CD1c-positive myeloid dendritic cell (primary cell): ENCODE measurements around the gene PDIA5.
A peak's percentile ranks its signal among the peaks of the same experiment; 100 is the strongest.

Source experiments
- DNase-seq: peaks from one replicate; pipeline ENCODE4 v3.0.0-alpha.2; 2016; ENCODE audit errors: extremely low spot score

PDIA5 gene

DNA sequence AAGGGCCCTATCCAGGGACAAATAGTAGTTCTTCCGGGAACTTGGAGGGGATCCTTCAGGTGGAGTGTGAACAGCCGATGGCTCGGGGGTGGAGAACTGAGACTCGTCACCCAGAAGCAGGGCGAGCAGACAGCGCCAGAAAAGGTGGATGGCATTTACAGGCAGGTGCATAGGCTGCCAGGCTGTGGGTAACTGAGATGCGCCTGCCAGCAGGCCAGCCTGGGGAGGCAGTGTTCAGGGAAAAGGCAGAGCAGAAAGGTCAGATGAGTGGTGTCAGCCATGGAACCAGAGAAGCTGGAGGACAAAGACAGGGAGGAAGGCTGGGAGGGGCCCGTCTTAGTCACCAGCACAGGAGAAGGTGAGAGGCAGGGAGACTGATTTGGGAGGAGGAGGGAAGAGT, 81.9 kb downstream of the PDIA5 start:
- DNase-seq = no peak

DNA sequence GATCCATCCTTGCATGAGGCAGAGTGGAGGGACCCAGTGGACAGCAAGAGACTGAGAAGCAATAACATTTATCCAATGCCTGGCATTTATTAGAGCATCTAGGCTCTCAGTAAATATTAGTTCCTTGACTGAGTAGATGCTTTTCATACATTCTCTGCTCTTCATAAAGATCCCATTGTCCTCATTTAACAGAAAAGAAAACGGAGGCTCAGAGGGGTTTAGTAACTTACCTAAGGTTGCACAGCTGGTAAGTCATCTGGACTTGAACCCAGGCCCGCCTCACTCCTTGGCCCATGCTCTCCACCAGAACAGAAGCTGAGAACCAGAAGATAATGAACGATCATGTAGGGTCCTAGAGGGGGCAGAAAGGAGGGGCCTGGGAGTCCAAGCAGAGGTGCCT, 82.7 kb downstream of the PDIA5 start:
- no peak for DNase-seq

DNA sequence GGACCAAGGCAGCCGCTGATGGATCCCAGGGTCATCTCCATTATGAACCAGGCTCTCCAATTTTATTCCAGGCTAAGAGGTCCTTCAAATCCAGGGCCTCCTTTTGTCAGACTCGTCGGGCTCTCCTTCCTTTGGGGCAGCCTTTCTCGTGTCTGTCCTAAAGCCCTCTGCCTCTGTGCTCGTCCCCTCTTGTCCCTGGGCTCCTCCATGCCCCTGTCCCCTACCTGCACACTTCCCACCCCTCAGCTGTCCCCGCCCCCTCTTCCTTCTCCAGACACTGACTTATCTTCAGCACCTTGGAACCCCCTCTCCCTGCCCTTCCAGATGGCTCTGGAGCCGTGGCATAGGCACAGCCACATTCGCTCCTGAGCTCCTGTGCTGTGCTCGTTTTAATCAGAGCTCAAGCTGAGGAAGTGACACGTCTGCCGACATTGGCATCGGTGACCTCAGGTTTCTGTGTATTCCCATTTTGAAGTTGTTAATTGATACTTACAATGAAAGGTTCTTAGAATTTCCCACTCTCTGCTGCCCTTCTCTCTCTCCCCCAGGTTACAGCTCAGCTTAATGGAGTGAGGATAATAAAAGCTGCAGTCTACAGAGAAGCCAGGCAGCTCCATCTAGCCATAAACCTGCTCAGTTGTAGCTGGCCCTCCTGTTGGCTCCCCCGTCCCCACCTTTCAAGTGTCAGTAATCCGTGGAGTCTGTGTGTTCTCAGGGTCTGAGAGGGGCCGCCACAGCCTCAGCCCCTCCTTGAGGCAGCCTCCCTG, 83.8 kb downstream of the PDIA5 start:
- DNase-seq = no peak

DNA sequence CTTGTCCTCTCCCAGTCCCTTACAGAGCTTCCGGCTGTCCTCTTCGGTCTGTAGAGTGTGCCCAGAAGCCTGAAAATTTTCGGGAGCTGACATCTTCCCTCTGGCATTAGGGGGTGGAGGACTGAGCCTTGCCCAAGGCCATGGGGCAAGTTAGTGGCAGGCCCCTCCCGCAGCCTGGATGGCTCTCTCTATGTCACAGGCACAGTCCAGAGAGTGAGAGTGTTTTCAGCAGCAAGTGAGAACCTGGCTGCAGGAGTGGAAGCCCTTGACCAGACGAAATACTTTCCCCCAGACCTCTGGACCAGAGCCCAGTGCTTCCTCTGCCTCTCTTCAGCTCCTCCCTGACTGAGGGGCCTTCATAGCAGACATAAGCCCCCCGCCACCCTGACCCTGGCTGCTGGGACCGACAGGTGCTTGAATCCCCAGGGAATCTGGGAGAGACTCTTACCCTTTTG, 84.5 kb downstream of the PDIA5 start:
- DNase-seq = no peak

DNA sequence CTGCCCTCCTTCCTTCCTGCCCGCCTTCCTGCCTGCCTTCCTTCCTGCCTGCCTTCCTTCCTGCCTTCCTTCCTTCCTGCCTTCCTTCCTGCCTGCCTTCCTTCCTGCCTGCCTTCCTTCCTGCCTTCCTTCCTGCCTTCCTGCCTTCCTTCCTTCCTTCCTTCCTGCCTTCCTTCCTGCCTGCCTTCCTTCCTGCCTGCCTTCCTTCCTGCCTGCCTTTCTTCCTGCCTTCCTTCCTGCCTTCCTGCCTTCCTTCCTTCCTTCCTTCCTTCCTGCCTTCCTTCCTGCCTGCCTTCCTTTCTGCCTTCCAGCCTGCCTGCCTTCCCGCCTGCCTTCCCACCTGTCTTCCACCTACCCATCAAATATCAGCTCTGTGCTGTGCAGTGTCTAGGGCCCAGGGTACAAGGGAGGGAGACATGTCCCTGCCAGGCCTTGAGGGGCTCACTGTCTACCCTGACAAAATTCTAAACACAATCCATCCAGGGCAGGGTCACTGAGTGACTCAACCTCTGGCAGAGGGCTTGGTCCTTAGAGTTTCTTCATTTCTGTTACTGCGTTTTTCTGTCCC, 85.1 kb downstream of the PDIA5 start:
- DNase-seq = peak; percentile 3

DNA sequence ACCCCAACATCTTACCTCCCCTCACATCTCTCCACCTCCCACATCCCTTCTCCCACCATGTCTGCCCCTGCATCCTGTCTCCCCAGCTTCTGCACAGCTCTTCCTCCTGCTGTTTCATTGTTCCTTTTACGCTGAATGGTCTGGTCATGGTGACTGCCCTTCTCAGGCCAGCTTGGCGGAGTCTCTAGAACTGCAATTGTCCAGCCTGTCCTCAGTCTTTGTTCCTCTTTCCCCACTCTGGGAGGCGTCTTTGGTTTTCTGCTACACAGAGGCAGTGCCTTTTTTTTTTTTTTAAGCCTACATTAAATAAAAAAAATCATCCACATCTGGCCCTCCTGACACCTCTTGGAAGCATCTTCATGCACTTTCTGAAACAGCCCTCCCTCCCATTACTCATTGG, 85.9 kb downstream of the PDIA5 start:
- peak; percentile 48 for DNase-seq

DNA sequence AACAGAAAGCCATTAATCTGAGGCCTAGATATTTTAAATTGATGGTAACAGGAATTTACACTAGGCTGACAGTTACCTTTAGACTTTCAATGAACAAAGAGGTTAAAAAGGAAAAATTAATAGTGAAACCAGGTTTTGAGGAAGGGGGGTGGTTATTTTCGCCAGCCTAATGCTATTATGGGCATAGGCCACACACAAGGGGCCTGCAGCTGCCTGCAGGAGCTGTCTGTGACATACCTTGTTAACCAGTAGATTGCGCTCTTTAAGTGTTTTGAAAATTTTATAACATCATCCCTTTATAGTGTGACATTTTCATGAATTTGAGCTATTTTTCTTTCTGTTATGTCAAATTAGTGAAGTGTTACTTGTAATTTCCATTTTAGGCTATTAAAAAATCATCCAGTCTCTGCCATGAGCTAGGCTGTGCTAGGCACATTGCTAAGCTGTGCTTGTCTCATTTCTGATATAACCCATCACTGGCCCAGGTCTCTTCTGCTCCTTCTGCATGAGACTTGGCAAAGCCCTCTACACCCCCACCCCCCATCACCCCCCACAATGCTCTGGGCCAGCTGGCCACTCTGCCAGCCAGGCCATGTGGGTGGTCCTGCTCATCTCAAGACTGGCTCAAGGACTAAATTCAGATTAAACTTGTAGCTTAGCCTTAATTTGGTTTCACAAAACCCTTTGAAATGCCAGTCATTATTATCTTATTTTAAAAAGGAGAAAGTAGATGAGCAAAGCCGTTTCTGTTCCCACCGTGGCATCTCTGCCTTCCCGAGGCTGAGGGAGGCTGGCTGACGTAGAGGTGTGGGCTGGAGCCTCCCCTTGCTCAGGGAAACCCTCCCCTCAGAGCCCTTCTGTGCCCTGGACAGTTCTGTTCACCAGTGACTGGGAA, 86.5 kb downstream of the PDIA5 start:
- DNase-seq = peak; percentile 21

DNA sequence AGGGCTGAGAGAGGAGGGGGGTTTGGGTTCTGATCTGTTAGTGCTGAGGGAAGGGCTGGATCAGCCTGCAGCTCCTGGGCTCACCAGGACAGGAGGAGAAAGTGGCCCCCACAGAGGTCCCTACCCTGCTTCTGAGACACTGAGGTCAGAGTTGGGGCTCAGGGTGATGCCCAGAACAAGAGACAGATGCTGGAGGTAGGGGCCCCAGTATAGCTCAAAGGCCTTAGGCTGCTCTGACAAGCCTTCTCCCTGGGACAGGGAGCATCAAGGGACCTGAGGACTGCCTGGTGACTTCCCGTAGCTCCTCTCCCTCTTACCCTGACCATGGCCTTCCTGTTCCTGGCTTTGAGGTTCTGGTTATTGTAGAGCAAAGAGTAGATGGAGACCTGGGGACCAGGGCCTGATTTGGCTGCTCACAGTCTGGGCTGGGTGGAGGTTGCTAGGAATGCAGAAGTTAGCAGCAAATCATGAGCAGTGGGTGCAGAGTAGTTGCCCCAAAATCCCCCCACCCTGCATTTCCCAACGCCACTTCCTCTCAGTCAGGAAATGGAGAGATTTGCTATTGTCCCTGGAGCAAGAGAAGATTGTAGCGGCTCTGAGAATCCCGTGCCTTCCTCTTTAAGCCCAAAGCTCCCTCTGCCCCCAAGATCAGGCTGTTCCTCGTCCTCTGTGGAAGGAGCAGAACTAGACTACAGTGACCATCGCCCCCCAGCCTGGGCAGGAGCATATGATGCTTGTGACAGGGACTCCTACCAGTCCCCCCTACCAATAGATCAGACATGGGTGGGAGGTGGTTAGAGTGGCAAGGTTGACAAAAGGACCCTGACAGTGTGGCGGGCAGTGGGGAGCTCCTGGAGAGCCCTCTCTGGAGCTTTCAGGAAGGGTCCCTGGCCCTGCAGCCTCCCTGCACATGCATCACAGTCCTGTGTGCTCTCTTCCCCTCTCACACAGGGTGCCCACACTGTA, 87.5 kb downstream of the PDIA5 start:
- peak; percentile 35 for DNase-seq

GRCh38 chr3:123155471-123156011, 88.7 kb downstream of the PDIA5 start:
- no peak for DNase-seq

- no peak for DNase-seq
Observed at GRCh38 chr3:123156276-123156995, 89.6 kb downstream of the PDIA5 start.

DNA sequence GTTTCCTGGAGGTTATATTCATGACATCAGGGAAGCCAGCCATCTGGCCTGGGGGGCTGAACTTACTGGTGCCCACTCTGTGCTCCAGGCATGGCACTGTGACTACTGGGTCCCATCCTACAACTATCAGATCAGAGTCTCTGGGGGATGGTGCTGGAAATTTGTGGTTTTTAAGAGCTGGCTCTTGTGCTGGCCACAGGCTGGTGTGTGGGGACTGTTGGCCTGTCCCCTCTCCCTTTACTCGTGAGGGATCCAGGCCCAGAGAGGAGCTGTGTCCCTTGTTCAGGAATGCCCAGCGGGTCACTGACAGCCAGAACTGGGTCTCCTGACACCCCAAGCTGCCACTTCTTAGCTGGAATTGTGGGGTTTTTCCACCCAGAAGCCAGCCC, 90.4 kb downstream of the PDIA5 start:
- DNase-seq = no peak

- DNase-seq = no peak
Observed at GRCh38 chr3:123157598-123158287, 90.9 kb downstream of the PDIA5 start.

GRCh38 chr3:123158330-123158729, 91.5 kb downstream of the PDIA5 start:
- DNase-seq = no peak

GRCh38 chr3:123158899-123159390, 92.1 kb downstream of the PDIA5 start:
- DNase-seq = no peak

DNA sequence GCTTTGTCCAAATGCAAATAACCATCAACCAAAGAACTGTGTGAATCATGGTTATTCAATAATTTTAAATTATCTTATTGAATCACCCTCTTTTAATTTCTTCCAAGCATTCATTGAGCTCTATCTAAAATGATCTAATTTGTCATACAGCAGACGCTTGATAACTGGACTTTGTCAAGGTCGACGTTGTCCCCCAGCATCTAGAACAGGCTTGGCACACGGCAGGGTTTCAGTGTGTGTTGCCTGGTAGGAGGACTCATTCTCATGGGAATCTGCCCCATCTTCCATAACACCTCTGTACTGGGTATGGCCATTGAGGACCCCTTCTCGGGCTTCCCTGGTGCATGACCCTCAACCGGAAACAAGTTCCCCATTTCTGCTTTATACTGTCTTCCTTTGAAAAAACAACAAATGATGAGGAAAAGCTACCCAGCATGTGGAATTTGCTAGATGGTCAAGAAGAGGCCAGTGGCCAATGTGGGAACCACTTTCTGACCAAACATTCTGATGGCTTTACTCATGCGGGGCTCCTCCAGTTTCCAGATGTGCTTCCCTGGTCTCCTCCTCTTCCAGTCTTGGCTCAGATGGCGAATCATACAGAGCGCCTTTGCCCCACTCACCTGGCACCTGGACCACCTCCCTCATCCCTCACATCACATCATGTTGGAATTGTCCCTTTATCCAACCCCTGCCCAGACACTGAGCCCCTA, 93.3 kb downstream of the PDIA5 start:
- DNase-seq = no peak

DNA sequence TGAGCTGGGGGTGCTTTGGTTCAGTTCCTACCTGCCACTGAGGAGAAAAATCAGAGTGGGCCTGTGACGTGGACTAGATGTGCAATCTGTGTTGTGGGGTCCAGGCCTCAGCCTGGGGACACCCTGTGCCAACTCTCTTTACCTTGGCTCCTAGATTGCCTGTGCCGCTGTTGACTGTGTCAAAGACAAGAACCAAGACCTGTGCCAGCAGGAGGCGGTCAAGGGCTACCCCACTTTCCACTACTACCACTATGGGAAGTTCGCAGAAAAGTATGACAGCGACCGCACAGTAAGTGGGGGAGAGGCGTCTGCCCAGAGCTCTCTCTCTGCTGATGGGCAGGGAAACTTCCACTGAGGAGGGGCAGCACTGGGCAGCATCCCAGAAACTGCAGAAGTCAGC, 94.3 kb downstream of the PDIA5 start:
- no peak for DNase-seq

DNA sequence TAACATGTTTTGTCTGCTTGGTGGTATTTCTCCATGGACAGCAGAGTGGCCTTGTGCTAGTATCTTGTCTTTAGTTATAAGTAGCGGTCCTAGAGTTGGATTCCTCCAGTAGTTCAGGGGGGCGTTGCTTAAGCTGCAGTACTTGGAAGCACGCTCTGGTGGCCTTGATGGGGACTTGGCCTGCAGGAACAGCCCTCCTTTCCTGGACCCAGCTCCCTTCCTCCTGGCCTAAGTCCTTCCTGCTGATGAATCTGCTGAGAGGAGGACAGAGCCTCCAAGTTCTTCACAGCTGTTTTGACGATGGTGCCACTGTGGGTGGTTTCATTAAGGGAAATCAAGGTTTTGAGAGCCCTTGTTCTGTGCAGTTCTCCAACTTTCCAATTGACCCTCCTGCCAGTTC, 96.3 kb downstream of the PDIA5 start:
- DNase-seq = no peak

GRCh38 chr3:123165163-123165562, 98.3 kb downstream of the PDIA5 start:
- no peak for DNase-seq

DNA sequence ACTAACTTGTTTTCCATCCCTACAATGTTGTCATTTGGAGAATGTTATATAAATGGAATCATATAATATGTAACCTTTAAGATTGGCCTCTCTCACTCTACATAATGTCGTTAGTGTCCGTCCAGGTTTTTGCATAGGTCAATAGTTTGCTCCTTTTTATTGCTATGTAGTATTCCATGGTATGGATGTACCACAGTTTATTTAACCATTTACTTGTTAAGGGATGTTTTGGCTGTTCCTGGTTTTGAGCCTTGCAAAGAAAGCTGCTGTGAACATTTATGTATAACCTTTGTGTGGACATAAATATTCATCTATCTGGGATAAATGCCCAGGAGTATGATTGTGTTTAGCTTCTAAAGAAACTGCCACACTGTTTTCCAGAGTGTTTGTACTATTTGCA, 100.9 kb downstream of the PDIA5 start:
- DNase-seq = no peak
